Epithelial cell of proximal tubule (primary cell): Measurements from ENCODE around the gene MRPL49. TPM values are rescaled to one million over a fixed set of nuclear protein-coding genes. Genes with fewer than 3 reads are reported as not detected.

Experiments
- DNase-seq: peaks from one replicate; pipeline ENCODE4 v3.0.0-alpha.2; 2011; ENCODE audit warnings: low read depth
- H3K4me3 ChIP-seq: 2 replicates; pipeline ENCODE4 v1.5.1; 2011; ENCODE audit warnings: low read depth, mild to moderate bottlenecking, low read length
- total RNA-seq: library from RNA; depleted of rRNA; stranded (reverse); fragments of >200 nt; gene quantifications from 2 replicates; pipeline ENCODE4 v1.2.3, GENCODE V29; 2015
- TF ChIP-seq, protein P1 (sequence below): conservative IDR thresholded peaks from 2 replicates; pipeline ENCODE4 v1.5.1; 2012; ENCODE audit warnings: low read depth, mild to moderate bottlenecking, low read length

The MRPL49 gene
- total RNA-seq, 1 donor from 2014 or later: 77.5 TPM

GRCh38 chr11:65102142-65103095 lies 19.7 kb upstream of the MRPL49 start:
- no peak for DNase-seq
- TF ChIP-seq, protein P1, sequence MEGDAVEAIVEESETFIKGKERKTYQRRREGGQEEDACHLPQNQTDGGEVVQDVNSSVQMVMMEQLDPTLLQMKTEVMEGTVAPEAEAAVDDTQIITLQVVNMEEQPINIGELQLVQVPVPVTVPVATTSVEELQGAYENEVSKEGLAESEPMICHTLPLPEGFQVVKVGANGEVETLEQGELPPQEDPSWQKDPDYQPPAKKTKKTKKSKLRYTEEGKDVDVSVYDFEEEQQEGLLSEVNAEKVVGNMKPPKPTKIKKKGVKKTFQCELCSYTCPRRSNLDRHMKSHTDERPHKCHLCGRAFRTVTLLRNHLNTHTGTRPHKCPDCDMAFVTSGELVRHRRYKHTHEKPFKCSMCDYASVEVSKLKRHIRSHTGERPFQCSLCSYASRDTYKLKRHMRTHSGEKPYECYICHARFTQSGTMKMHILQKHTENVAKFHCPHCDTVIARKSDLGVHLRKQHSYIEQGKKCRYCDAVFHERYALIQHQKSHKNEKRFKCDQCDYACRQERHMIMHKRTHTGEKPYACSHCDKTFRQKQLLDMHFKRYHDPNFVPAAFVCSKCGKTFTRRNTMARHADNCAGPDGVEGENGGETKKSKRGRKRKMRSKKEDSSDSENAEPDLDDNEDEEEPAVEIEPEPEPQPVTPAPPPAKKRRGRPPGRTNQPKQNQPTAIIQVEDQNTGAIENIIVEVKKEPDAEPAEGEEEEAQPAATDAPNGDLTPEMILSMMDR: no peak
- H3K4me3 ChIP-seq: no peak overlapping the region

- no peak overlapping the region for H3K4me3 ChIP-seq
- DNase-seq: no peak
- TF ChIP-seq, protein P1: no peak
Measured at GRCh38 chr11:65103476-65103875, 18.6 kb upstream of the MRPL49 start.

- H3K4me3 ChIP-seq: no peak overlapping the region
Measured at GRCh38 chr11:65104628-65105027, 17.5 kb upstream of the MRPL49 start.

GRCh38 chr11:65107078-65107477 lies 15.0 kb upstream of the MRPL49 start:
- no peak for DNase-seq
- TF ChIP-seq, protein P1: no peak
- H3K4me3 ChIP-seq: no peak overlapping the region

More at GRCh38 chr11:65104628-65105027, 17.5 kb upstream of the MRPL49 start:
- TF ChIP-seq, protein P1: no peak
- no peak for DNase-seq

DNA sequence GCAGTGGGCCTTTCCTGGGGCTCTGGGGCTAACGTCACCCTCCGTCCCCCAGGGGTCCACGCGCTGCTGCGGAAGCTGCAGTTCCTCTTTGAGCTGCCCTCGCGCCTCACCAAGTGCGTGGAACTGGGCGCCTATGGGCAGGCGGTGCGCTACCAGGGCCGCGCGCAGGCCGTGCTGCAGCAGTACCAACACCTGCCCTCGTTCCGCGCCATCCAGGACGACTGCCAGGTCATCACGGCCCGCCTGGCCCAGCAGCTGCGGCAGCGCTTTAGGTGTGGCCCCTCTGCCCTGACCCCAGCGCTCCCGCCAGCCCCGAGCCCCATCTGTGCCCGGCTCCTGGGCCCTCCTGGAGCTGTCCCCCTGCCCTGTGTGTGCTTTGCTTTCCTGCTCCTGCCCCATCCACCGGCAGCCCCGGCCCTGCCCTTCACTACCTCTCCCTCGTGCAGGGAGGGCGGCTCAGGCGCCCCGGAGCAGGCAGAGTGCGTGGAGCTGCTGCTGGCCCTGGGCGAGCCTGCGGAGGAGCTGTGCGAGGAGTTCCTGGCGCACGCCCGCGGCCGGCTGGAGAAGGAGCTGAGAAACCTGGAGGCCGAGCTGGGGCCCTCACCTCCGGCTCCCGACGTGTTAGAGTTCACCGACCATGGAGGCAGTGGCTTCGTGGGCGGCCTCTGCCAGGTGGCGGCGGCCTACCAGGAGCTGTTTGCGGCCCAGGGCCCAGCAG lies 14.2 kb upstream of the MRPL49 start:
- no peak for DNase-seq
- no peak overlapping the region for H3K4me3 ChIP-seq
- TF ChIP-seq, protein P1: no peak

DNA sequence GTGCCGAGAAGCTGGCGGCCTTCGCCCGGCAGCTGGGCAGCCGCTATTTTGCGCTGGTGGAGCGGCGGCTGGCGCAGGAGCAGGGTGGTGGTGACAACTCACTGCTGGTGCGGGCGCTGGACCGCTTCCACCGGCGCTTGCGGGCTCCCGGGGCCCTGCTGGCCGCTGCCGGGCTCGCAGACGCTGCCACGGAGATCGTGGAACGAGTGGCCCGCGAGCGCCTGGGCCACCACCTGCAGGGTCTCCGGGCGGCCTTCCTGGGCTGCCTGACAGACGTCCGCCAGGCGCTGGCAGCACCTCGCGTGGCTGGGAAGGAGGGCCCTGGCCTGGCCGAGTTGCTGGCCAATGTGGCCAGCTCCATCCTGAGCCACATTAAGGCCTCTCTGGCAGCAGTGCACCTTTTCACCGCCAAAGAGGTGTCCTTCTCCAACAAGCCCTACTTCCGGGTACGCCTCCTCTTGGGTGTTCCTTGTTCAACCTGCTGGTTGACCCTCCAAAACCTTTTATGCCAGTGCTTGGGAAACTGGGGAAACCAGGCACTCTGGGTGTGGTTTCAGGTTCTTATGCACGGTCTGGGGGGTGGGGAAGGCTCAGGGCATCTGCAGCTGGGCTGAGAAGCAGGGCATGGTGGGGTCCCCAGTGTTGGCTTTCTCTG lies 13.5 kb upstream of the MRPL49 start:
- DNase-seq: no peak
- H3K4me3 ChIP-seq: no peak overlapping the region
- TF ChIP-seq, protein P1: no peak
